K562 (cell line): ENCODE data around the gene UBR4. TPM values are rescaled to one million over a fixed set of nuclear protein-coding genes. Genes with fewer than 3 reads are reported as not detected.

ENCODE experiments used
- ATAC-seq: fragments of 200-7000 bp; cut with Tn5 transposase; 3 replicates; pipeline ENCODE4 v1.9.1; 2020; ENCODE audit warnings: moderate library complexity
- BruUV-seq: library from RNA; stranded (reverse); fragments of 400-500 nt; replicated peaks from 2 replicates; lab custom pipeline; 2021; lab: Mats Ljungman, UMichigan
- CTCF ChIA-PET: fragments of 300-600 bp; formaldehyde crosslinking; extraction: SDS; loops from one replicate; lab custom pipeline; 2021; ENCODE audit warnings: low intra/inter-chr PET ratio; lab: Yijun Ruan, JAX
- POLR2A ChIA-PET: fragments of 300-600, 350-650 bp; sonication (Branson Sonifier 250); formaldehyde crosslinking; extraction: SDS; loops from one replicate; lab custom pipeline; 2021; ENCODE audit warnings: antibody characterized with exemption, inconsistent platforms; lab: Yijun Ruan, JAX
- DNase-seq, 4 experiments: peaks; one replicate each; pipeline versions ENCODE4 v3.0.0 to v3.0.0-alpha.2; 2011 to 2018; ENCODE audit warnings: low spot score in 3 of 4, mixed read lengths in 3 of 4; ENCODE audit errors: extremely low read depth in 1 of 4
- FAIRE-seq: peaks from 2 replicates; lab custom pipeline; 2011; peaks lifted over from hg19 to GRCh38; lab: Jason Lieb, UNC
- H2AFZ ChIP-seq: 2 replicates; pipeline ENCODE4 v1.6.0; 2011; ENCODE audit warnings: low read depth, low read length, control low read depth, inconsistent platforms
- H3K27ac ChIP-seq: fragments of 200-600 bp; 3 replicates; pipeline ENCODE4 v1.8.0; 2011; ENCODE audit warnings: low read depth, mild to moderate bottlenecking, control low read depth, inconsistent platforms, low read length, moderate library complexity, mixed read lengths; ENCODE audit errors: extremely low read depth
- H3K27me3 ChIP-seq, 2 experiments: fragments of 300-600 bp in 1 of 2; 2 replicates in 1 of 2; 3 replicates in 1 of 2; pipeline versions ENCODE4 v1.6.0 to v1.8.0; 2011; ENCODE audit warnings: inconsistent platforms in 2 of 2, low read length in 2 of 2, mild to moderate bottlenecking in 1 of 2, mixed read lengths in 1 of 2, moderate library complexity in 1 of 2; ENCODE audit not compliant: control insufficient read depth in 2 of 2, insufficient read depth in 2 of 2
- H3K36me3 ChIP-seq: fragments of 300-600 bp; 3 replicates; pipeline ENCODE4 v1.8.0; 2011; ENCODE audit warnings: mild to moderate bottlenecking, low read length, inconsistent platforms; ENCODE audit not compliant: control insufficient read depth, insufficient read depth
- H3K4me1 ChIP-seq, 2 experiments: fragments of 200-600 bp in 1 of 2; replicated peaks in 1 of 2; 2 replicates in 1 of 2; 3 replicates in 1 of 2; pipeline versions ENCODE4 v1.5.1 to v1.8.0; 2011; ENCODE audit warnings: inconsistent platforms in 2 of 2, low read length in 2 of 2, mild to moderate bottlenecking in 1 of 2, mixed read lengths in 1 of 2, moderate library complexity in 1 of 2; ENCODE audit not compliant: control insufficient read depth in 2 of 2, insufficient read depth in 2 of 2
- H3K4me2 ChIP-seq: 2 replicates; pipeline ENCODE4 v1.6.1; 2011; ENCODE audit warnings: low read length, control low read depth, inconsistent platforms, mixed read lengths; ENCODE audit not compliant: insufficient read depth
- H3K4me3 ChIP-seq: fragments of 200-600 bp; sonication (generic), shearing (Covaris generic); 2 replicates; pipeline ENCODE4 v1.5.1; 2016; ENCODE audit warnings: control low read depth, inconsistent platforms
- H3K79me2 ChIP-seq: fragments of 200-600 bp; 3 replicates; pipeline ENCODE4 v1.8.0; 2011; ENCODE audit warnings: low read length, inconsistent platforms; ENCODE audit not compliant: control insufficient read depth, insufficient read depth
- H3K9ac ChIP-seq, 2 experiments: 2 replicates each; pipeline versions ENCODE4 v1.6.0 to v1.6.1; 2011; ENCODE audit warnings: low read depth in 2 of 2, low read length in 2 of 2, control low read depth in 1 of 2, inconsistent platforms in 1 of 2, mild to moderate bottlenecking in 1 of 2, mixed read lengths in 1 of 2; ENCODE audit not compliant: insufficient read depth in 1 of 2
- H3K9me1 ChIP-seq: one replicate; pipeline ENCODE4 v1.6.0; 2011; ENCODE audit warnings: inconsistent platforms, mild to moderate bottlenecking, low read length, moderate library complexity; ENCODE audit not compliant: control insufficient read depth, insufficient read depth
- H3K9me3 ChIP-seq: replicated peaks from 2 replicates; pipeline ENCODE4 v1.5.1; 2011; ENCODE audit warnings: low read depth, low read length, inconsistent platforms; ENCODE audit not compliant: control insufficient read depth, insufficient read depth
- H4K20me1 ChIP-seq: replicated peaks from 2 replicates; pipeline ENCODE4 v1.6.1; 2011; ENCODE audit warnings: low read length, inconsistent platforms, mixed read lengths; ENCODE audit not compliant: control insufficient read depth, insufficient read depth
- ARID1B ChIP-seq: fragments of 450-650 bp; IDR thresholded peaks from 2 replicates; pipeline ENCODE4 v1.6.1; 2016; ENCODE audit warnings: antibody characterized with exemption, mild to moderate bottlenecking, inconsistent platforms
- CBFA2T2 ChIP-seq: fragments of 450-650 bp; conservative IDR thresholded peaks from 2 replicates; pipeline ENCODE4 v1.6.1; 2017; ENCODE audit warnings: mild to moderate bottlenecking
- CTBP1 ChIP-seq: fragments of 450-650 bp; IDR thresholded peaks from 2 replicates; pipeline ENCODE4 v1.6.1; 2016; ENCODE audit warnings: borderline replicate concordance
- ETV6 ChIP-seq, 3 experiments: fragments of 150-350 bp in 1 of 3; sonication (generic) in 1 of 3; formaldehyde crosslinking in 1 of 3; IDR thresholded peaks; 2 replicates each; pipeline versions ENCODE4 v1.6.1 to v1.8.0; 2014 to 2022; ENCODE audit warnings: borderline replicate concordance in 2 of 3, low read depth in 2 of 3, antibody characterized with exemption in 1 of 3, low read length in 1 of 3, mild to moderate bottlenecking in 1 of 3, missing genetic modification reagents in 1 of 3
- KDM5B ChIP-seq: fragments of 200-600 bp; sonication (generic); IDR thresholded peaks from 2 replicates; pipeline ENCODE4 v1.6.1; 2012; ENCODE audit warnings: low read depth, mild to moderate bottlenecking, moderate library complexity, low read length, control low read depth, inconsistent platforms; ENCODE audit not compliant: insufficient replicate concordance
- MEIS2 ChIP-seq: fragments of 450-650 bp; IDR thresholded peaks from 2 replicates; pipeline ENCODE4 v1.6.1; 2014; ENCODE audit warnings: mild to moderate bottlenecking; ENCODE audit not compliant: partially characterized antibody
- RBM22 ChIP-seq: fragments of 200-400 bp; formaldehyde crosslinking; IDR thresholded peaks from 2 replicates; pipeline ENCODE4 v1.6.1; 2018; ENCODE audit warnings: low read length, low read depth; ENCODE audit not compliant: poor library complexity, severe bottlenecking
- RCOR1 ChIP-seq, 2 experiments: IDR thresholded peaks; 2 replicates each; pipeline ENCODE4 v1.6.1; 2012; ENCODE audit warnings: low read depth in 2 of 2, low read length in 2 of 2, borderline replicate concordance in 1 of 2, improper control_type of control experiment in 1 of 2
- TAL1 ChIP-seq: fragments of 450-650 bp; IDR thresholded peaks from 2 replicates; pipeline ENCODE4 v1.6.1; 2016; ENCODE audit warnings: mild to moderate bottlenecking
- TCF3 ChIP-seq: sonication (generic); formaldehyde crosslinking; IDR thresholded peaks from 2 replicates; pipeline ENCODE4 v1.4.0; 2020; ENCODE audit warnings: mild to moderate bottlenecking, missing genetic modification reagents
- ZNF408 ChIP-seq: fragments of 250-450 bp; sonication (Bioruptor Pico); IDR thresholded peaks from 2 replicates; pipeline ENCODE4 v1.4.0; 2020; ENCODE audit warnings: low read depth, mild to moderate bottlenecking, moderate library complexity
- ZNF668 ChIP-seq: fragments of 250-450 bp; sonication (Bioruptor Pico); IDR thresholded peaks from 2 replicates; pipeline ENCODE4 v1.8.0; 2022; ENCODE audit warnings: mild to moderate bottlenecking, inconsistent platforms
- WGBS: fragments of 100-300 bp; shearing (Covaris generic); methylation state at CpG from one replicate; pipeline ENCODE4 v1.1.6; 2016; ENCODE audit warnings: low coverage, mixed read lengths; ENCODE audit not compliant: insufficient coverage; ENCODE audit errors: missing lambda C conversion rate; 5-methylcytosine and 5-hydroxymethylcytosine counted together
- in situ Hi-C: fragments of 300-500 bp; cut with MboI; formaldehyde crosslinking; loops from 4 replicates; pipeline ENCODE4 v1.15.0; 2018; ENCODE audit warnings: inconsistent platforms, mixed read lengths
- intact Hi-C: fragments of 100-400 bp; cut with micrococcal nuclease; formaldehyde crosslinking; loops from 2 replicates; pipeline ENCODE4 v1.14.2; 2022
- polyA plus RNA-seq, 8 experiments: library from polyadenylated mRNA; depleted of rRNA in 4 of 8; stranded (reverse) in 5 of 8; unstranded in 3 of 8; fragments of >200 nt; fragmentation: Nextera tagmentation in 2 of 8; fragmentation: Illumina TruSeq in 1 of 8; extraction: Ambion mirVana in 2 of 8; extraction: Trizol in 1 of 8; gene quantifications; 2 replicates each; pipeline versions ENCODE4 v1.2.1 to v1.2.3, GENCODE V29; 2011 to 2014; ENCODE audit warnings: inconsistent platforms in 1 of 8, missing spikeins in 1 of 8
- total RNA-seq, 7 experiments: library from RNA; depleted of rRNA in 6 of 7; stranded (reverse); fragments of >200 nt in 6 of 7; fragmentation: Illumina TruSeq in 2 of 7; extraction: Trizol in 2 of 7; gene quantifications; 2 replicates each; pipeline versions ENCODE4 v1.2.1 to v1.2.3, GENCODE V29; 2011 to 2021; ENCODE audit warnings: low replicate concordance in 1 of 7
- TF ChIP-seq, protein P1 (sequence below): fragments of 250-450 bp; sonication (Bioruptor Pico); IDR thresholded peaks from 2 replicates; pipeline ENCODE4 v1.5.0; 2020; ENCODE audit warnings: mild to moderate bottlenecking, borderline replicate concordance
- TF ChIP-seq, protein P2 (sequence below): fragments of 200-800 bp; sonication (Bioruptor generic); IDR thresholded peaks from 2 replicates; pipeline ENCODE4 v1.6.1; 2017; ENCODE audit warnings: missing genetic modification characterization, missing compliant biosample characterization
- TF ChIP-seq, protein P3 (sequence below): fragments of 450-650 bp; conservative IDR thresholded peaks from 2 replicates; pipeline ENCODE4 v1.6.1; 2016; ENCODE audit warnings: missing genetic modification characterization, low read depth, mild to moderate bottlenecking, control low read depth, missing compliant biosample characterization

UBR4 gene
- total and polyA plus RNA-seq, 9 of the 15 experiments (the other 6 are each of a cell fraction or from before 2014, with no cell fraction given), result 55.4 to 277 (median 123) TPM

DNA sequence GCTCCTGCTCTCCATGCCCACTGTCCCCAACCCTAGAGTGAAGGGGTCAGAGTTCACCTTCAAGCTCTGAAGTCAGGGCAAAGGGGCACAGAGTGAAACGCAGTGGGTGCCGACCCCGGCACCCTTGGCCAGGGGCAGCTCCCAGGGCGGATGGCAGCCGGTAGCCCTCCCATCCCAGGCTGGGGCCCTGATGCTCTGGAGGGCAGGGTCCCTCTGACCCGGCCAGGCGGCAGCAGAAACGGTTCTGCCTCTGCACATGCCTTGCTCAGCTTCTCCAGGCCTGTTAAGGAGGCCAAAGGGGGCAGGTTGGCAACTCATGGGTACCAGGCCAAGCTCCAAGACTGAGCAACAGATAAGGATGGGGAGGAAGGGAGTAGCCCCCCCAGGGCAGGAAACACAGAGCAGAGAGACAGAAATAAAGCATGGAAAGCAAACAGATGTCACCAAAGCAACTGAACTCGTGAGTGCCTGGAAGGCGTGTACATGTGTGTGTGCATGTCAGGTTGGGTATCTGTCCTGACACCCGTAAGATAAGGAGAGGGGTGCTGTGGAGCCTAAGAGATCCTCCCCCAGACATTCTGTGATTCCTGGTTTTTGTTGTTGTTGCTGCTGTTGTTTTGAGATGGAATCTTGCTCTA is 141.3 kb downstream of the UBR4 start:
- Histone ChIP-seq H3K4me2 (no peak overlapping the region), H3K9me3 (no peaks in the 10 kb centered on the region), H3K9me1 (no peaks in the 10 kb centered on the region), H3K27me3 (peaks cover 20 to 65% of the 10 kb centered on the region in 2 experiments; a peak in 4 of 5 replicates), H3K9ac (no peak overlapping the region; a peak in 1 of 4 replicates), H3K27ac (no peak overlapping the region), H3K4me1 (peaks cover 0 to 29% of the 10 kb centered on the region in 2 experiments; a peak in 3 of 5 replicates), H3K4me3 (no peak overlapping the region), H2AFZ (no peak overlapping the region), H3K36me3 (peaks cover 13% of the 10 kb centered on the region; the same call in 1 of the 3 replicates), H4K20me1 (peaks cover 22% of the 10 kb centered on the region; the same call in 1 of the 2 replicates), H3K79me2 (no peaks in the 10 kb centered on the region)
- ChIA-PET CTCF (interaction anchor here (0.6 kb wide), 1 partner anchor 367 kb away, joined by 4 read pairs; no protein-coding TSS in a partner anchor), POLR2A (interaction anchor here (0.6 to 0.9 kb wide), 3 partner anchors 11 to 54 kb away, joined by 3 to 4 read pairs (median 4); no protein-coding TSS in a partner anchor)
- ATAC-seq, result peak; percentile 10
- BruUV-seq, result no TSS peak
- WGBS, result 3% methylated on average over 11 of the region's 11 CpGs
- in situ Hi-C loops (loop anchor here (10.0 kb wide), 1 partner anchor 586 kb away; no protein-coding TSS in a partner anchor), intact Hi-C loops (loop anchor here (5.0 kb wide), 1 partner anchor 146 kb away; no protein-coding TSS in a partner anchor)
- DNase-seq, result peak; percentile 46 to 57 (median 50)
- peak; percentile 82 for FAIRE-seq
- TF ChIP-seq CTBP1 (peak; percentile 68), RCOR1 (IDR thresholded peaks at IDR 0.05; ENCODE audit: borderline replicate concordance in 1 of 2, low read depth in 2 of 2, low read length in 2 of 2) (peak in 1 of 2 experiments; percentile 50; a peak in 1 of 4 replicates), CBFA2T2 (peak; percentile 52; the same call in 1 of the 2 replicates), KDM5B (no peak), ZNF408 (CRISPR knock-in tag) (no peak), MEIS2 (peak; percentile 25), TAL1 (peak; percentile 37; the same call in 1 of the 2 replicates), ZNF668 (CRISPR knock-in tag) (no peak), TCF3 (CRISPR knock-in tag) (peak; percentile 56; the same call in 1 of the 2 replicates), RBM22 (no peak), ETV6 (IDR thresholded peaks at IDR 0.05; ENCODE audit: borderline replicate concordance in 1 of 2, low read depth in 2 of 2, low read length in 1 of 2) (no peak), ETV6 (CRISPR knock-in tag; IDR thresholded peaks at IDR 0.05; ENCODE audit: borderline replicate concordance) (no peak), ARID1B (peak; percentile 63)
- TF ChIP-seq, protein P1, sequence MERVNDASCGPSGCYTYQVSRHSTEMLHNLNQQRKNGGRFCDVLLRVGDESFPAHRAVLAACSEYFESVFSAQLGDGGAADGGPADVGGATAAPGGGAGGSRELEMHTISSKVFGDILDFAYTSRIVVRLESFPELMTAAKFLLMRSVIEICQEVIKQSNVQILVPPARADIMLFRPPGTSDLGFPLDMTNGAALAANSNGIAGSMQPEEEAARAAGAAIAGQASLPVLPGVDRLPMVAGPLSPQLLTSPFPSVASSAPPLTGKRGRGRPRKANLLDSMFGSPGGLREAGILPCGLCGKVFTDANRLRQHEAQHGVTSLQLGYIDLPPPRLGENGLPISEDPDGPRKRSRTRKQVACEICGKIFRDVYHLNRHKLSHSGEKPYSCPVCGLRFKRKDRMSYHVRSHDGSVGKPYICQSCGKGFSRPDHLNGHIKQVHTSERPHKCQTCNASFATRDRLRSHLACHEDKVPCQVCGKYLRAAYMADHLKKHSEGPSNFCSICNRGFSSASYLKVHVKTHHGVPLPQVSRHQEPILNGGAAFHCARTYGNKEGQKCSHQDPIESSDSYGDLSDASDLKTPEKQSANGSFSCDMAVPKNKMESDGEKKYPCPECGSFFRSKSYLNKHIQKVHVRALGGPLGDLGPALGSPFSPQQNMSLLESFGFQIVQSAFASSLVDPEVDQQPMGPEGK, result no peak
- TF ChIP-seq, protein P2, sequence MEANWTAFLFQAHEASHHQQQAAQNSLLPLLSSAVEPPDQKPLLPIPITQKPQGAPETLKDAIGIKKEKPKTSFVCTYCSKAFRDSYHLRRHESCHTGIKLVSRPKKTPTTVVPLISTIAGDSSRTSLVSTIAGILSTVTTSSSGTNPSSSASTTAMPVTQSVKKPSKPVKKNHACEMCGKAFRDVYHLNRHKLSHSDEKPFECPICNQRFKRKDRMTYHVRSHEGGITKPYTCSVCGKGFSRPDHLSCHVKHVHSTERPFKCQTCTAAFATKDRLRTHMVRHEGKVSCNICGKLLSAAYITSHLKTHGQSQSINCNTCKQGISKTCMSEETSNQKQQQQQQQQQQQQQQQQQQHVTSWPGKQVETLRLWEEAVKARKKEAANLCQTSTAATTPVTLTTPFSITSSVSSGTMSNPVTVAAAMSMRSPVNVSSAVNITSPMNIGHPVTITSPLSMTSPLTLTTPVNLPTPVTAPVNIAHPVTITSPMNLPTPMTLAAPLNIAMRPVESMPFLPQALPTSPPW (CRISPR knock-in tag), result peak; percentile 75
- TF ChIP-seq, protein P3, sequence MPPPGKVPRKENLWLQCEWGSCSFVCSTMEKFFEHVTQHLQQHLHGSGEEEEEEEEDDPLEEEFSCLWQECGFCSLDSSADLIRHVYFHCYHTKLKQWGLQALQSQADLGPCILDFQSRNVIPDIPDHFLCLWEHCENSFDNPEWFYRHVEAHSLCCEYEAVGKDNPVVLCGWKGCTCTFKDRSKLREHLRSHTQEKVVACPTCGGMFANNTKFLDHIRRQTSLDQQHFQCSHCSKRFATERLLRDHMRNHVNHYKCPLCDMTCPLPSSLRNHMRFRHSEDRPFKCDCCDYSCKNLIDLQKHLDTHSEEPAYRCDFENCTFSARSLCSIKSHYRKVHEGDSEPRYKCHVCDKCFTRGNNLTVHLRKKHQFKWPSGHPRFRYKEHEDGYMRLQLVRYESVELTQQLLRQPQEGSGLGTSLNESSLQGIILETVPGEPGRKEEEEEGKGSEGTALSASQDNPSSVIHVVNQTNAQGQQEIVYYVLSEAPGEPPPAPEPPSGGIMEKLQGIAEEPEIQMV (tag), result no peak
